DOHH2 (cell line): ENCODE results near the gene PRKCZ.

Experiments used
- CTCF ChIP-seq: fragments of 200-600 bp; sonication (generic); IDR thresholded peaks from one replicate; pipeline ENCODE4 v1.5.1; 2014; ENCODE audit warnings: antibody characterized with exemption, mild to moderate bottlenecking, low read depth, low read length; ENCODE audit not compliant: poor library complexity, severe bottlenecking
- EZH2phosphoT487 ChIP-seq: fragments of 200-600 bp; sonication (generic); IDR thresholded peaks from 2 replicates; pipeline ENCODE4 v1.6.1; 2017; ENCODE audit warnings: borderline replicate concordance, mild to moderate bottlenecking, antibody characterized with exemption, low read length, moderate library complexity, mixed read lengths

GRCh38 chr1:2014181-2014580 is 36.0 kb upstream of the PRKCZ start:
- no peak for TF ChIP-seq EZH2phosphoT487
- no peak for TF ChIP-seq CTCF
